Stimulated activated CD8-positive, alpha-beta memory T cell treated with anti-CD3 and anti-CD28 coated beads, Interleukin-7, amount 100 ng/mL, for 4 hours (primary cell): ENCODE results near the gene GDF11.

Experiments
- DNase-seq, 2 donors: peaks; one replicate each; pipeline ENCODE4 v3.0.0-alpha.2; 2020; ENCODE audit warnings: low read depth in 2 of 2

GDF11 gene

DNA sequence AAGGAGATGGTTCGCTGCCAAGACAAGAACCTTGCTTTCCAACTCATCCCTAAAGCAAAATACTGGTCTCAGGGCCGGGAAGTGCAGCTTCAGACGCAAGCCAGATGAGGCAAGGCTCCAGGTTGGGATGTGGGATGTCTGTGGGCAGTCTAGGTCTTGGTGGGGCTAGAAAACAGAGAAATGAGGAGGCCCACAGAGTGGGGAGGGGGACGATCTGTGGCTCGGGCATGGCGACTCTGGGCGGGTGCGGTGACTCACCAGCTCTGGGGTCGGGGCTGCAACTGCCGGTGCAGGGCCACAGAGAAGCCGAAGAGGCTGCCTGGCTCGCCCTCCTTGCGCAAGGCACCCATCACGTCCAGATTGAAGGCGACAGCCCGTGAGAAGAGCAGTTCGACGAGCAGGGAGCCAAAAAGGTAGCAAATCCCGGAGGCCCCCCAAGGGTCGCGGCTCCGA, 35.7 kb upstream of the GDF11 start:
- no peak for DNase-seq

GRCh38 chr12:55707841-55708694, 34.9 kb upstream of the GDF11 start, which contains the start of gene ITGA7:
TSS of gene ITGA7 (minus strand) at chr12:55707904. CDS start at chr12:55707682, 222 bp downstream.
- peak in 1 of 2 donors; percentile 63 for DNase-seq

DNA sequence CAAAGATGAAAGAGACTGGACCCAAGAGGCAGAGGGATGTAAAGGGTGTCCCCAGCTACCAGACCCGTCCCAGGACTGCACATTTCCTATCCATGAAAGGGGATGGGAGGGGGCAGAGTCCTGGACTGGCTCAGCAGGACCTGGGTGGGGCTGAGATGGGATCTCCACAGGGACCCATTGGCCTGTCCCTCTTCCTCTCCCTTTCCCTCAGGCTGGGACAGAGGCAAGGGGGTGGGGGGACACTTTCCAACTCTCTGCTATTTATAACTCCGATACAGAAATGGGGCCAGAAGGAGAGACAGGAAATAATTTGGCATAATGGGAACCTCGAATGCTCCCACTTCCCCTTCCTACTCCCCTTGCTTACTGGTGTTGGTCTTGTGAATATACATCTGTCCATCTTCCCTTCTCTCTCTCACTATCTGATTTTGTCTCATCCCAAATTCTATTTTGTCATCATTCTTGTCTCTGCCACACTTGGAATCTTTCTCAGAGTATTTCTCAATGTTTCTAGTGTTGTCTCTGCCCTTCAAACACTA, 34.2 kb upstream of the GDF11 start:
- DNase-seq, result no peak

GRCh38 chr12:55711786-55712553, 31.0 kb upstream of the GDF11 start:
- no peak for DNase-seq

- DNase-seq, result no peak
Observed at GRCh38 chr12:55712700-55713415, 30.1 kb upstream of the GDF11 start.

DNA sequence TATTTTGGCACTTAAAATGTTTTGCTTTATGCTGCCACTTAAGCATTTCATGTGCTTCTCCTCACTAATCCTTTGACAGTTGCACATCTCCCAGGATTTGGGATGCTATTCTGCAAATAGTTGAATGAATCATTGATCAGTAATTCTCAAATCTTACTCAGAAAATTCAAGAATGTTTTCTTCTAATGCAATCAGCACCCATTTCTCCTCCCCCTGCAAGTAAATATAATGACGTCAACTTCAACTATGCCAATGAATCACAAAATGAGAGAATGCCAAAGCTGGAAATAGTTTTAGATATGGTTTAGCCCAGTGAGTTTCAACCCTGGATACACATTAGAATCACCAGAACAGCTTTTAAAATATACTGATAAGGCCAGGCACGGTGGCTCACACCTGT, 29.2 kb upstream of the GDF11 start:
- DNase-seq, result no peak

GRCh38 chr12:55715169-55715764, 27.7 kb upstream of the GDF11 start:
- no peak for DNase-seq

- peak; percentile 81 to 85 for DNase-seq
Observed at GRCh38 chr12:55715833-55716581, 26.9 kb upstream of the GDF11 start, which contains the start of gene BLOC1S1. TSS of gene BLOC1S1 (plus strand) at chr12:55716046. CDS start at chr12:55716052, 6 bp downstream.

- DNase-seq, result no peak
Observed at GRCh38 chr12:55716582-55716957, 26.4 kb upstream of the GDF11 start.

GRCh38 chr12:55717011-55718007, 25.6 kb upstream of the GDF11 start:
- DNase-seq, result no peak

DNA sequence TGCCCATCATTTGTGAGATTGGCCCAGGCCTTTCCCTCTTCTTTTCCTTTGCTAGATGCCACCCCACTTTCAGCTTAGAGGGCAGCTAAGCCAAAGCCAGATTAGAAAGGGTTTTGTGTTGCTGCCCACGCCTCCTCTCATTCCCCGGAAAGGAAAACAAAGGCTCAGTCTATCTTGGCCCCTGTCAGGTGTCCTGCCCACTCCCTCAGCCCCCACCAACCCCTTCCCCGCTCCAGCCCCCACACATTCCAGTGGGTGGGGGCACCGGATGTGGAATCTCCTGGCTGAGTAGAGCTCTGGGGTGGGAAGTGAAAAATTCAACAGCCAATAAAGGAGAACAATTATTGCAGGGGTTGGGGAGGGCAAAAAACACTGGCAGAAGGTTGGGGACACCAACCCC, 24.9 kb upstream of the GDF11 start:
- DNase-seq, result no peak

DNA sequence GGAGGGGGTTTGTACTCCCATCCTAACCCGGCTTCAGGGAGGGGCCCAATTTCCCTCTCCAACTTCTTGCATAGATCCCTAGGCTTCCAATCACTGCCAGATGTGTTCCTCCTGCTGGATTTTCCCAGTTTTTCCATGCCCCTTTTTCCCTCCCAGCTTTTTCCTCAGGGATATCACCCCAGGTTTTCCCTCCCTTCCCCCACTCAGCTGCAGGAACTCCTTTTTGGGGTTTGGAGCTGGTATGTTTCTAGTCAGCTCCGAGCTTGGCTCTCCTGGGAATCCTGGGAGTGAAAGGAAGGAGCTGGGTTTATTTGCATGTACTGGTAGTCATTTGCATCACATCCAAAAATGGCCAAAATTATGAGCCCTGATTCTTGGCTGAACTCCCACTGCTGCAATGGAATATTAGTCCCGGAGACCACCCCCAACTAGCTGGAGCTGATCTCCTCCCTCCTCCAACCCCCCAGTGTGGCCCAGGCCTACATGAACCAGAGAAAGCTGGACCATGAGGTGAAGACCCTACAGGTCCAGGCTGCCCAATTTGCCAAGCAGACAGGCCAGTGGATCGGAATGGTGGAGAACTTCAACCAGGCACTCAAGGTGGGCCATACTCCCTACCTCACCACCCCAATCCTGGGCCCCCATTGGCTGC, 24.2 kb upstream of the GDF11 start:
- DNase-seq, result no peak

GRCh38 chr12:55719371-55719770, 23.6 kb upstream of the GDF11 start:
- DNase-seq, result no peak

DNA sequence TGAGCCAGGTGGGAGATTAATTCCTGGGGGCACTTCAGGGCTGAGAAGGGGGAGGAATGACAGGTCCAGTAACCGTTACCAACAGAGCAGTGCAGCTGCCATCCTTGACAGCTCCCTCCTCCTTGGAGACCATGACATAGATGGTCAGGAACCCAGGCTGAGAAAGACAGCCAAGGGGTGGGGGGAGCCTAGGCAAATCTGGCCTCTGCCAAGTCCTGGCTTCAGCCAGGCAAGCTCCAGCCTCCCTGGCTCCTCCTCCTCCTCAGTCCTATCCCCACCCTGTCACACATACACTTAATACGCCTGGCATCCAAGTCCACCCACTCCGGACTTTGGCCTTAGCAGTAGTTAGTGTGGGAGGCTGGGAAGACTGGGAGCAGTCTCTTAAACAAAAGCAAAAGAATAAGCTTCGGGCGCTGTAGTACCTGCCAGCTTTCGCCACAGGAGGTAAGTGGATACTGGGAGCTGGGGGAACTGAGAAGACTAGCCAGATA, 22.8 kb upstream of the GDF11 start, which contains the start of gene RDH5:
Gene RDH5 (plus strand): TSS at position 323 of the 494 bp plus-strand sequence. CDS start 792 bp downstream, outside the sequence.
- no peak for DNase-seq

DNA sequence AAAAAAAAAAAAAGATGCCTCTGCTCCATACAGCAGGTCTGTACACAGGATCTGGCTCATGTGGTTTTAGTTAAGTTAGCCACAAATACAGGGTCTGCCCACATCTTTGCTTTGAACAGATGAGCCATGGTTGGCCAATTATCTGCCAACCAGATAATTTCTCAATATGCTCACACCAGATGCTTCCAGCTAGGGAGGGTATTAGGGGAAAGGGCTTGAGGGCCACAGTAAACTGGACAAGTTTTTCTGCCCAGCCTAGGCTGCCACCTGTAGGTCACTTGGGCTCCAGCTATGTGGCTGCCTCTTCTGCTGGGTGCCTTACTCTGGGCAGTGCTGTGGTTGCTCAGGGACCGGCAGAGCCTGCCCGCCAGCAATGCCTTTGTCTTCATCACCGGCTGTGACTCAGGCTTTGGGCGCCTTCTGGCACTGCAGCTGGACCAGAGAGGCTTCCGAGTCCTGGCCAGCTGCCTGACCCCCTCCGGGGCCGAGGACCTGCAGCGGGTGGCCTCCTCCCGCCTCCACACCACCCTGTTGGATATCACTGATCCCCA, 22.0 kb upstream of the GDF11 start:
- DNase-seq, result no peak

GRCh38 chr12:55721601-55722213, 21.2 kb upstream of the GDF11 start:
- no peak for DNase-seq

DNA sequence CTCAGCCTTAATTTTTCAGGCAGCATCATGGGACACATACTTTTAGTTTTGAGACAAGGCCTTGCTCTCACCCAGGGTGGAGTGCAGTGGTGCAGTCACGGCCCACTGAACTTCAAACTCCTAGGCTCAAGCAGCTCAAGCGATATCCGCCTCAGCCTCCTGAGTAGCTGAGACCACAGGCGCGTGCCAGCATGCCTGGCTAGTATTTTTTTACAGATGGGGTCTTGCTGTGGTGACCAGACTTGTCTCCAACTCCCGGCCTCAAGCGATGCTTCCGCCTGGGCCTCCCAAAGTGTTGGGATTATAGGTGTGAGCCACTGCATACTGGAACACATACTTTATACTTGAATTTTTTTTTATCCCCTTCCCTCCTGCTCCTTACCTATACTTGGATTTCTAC, 20.0 kb upstream of the GDF11 start:
- DNase-seq, result no peak
